ENCODE data around the gene CYP4F8.

The CYP4F8 gene

GRCh38 chr19:15666883-15667282 is 51.9 kb downstream of the CYP4F8 start:
- Histone ChIP-seq H3K27me3 (ENCODE audit: low read depth, low read length) (peaks cover 14% of the 10 kb centered on the region; the same call in 1 of the 2 replicates), H3K4me1 (ENCODE audit: low read length) (no peaks in the 10 kb centered on the region), H3K9ac (ENCODE audit: low read length) (no peak overlapping the region), H3K36me3 (replicated peaks; ENCODE audit: low read depth, low read length) (no peaks in the 10 kb centered on the region), H3K79me2 (ENCODE audit: low read length) (no peaks in the 10 kb centered on the region), H3K4me2 (ENCODE audit: low read length) (no peak overlapping the region), H3K4me3 (ENCODE audit: low read length) (no peak overlapping the region), H3K27ac (ENCODE audit: low read length) (no peak overlapping the region), H4K20me1 (ENCODE audit: insufficient read depth, low read length) (no peaks in the 10 kb centered on the region), H3K9me3 (ENCODE audit: insufficient read depth, low read length) (no peaks in the 10 kb centered on the region), H2AFZ (ENCODE audit: low read depth, low read length) (no peak overlapping the region)
- TF ChIP-seq CTCF (IDR thresholded peaks at IDR 0.05; ENCODE audit: low read depth, low read length) (no peak), EZH2phosphoT487 (IDR thresholded peaks at IDR 0.05; ENCODE audit: low read depth) (no peak)

- Histone ChIP-seq H3K9me3 (ENCODE audit: insufficient read depth, low read length) (no peaks in the 10 kb centered on the region), H3K4me3 (ENCODE audit: low read length) (no peak overlapping the region), H3K4me1 (ENCODE audit: low read length) (no peaks in the 10 kb centered on the region), H3K27ac (ENCODE audit: low read length) (no peak overlapping the region), H3K27me3 (ENCODE audit: low read depth, low read length) (peaks cover 12% of the 10 kb centered on the region; the same call in 1 of the 2 replicates), H3K79me2 (ENCODE audit: low read length) (no peaks in the 10 kb centered on the region), H2AFZ (ENCODE audit: low read depth, low read length) (no peak overlapping the region), H4K20me1 (ENCODE audit: insufficient read depth, low read length) (no peaks in the 10 kb centered on the region), H3K36me3 (replicated peaks; ENCODE audit: low read depth, low read length) (no peaks in the 10 kb centered on the region), H3K9ac (ENCODE audit: low read length) (no peak overlapping the region), H3K4me2 (ENCODE audit: low read length) (no peak overlapping the region)
- TF ChIP-seq EZH2phosphoT487 (IDR thresholded peaks at IDR 0.05; ENCODE audit: low read depth) (no peak), CTCF (IDR thresholded peaks at IDR 0.05; ENCODE audit: low read depth, low read length) (no peak)
These were observed 54.4 kb downstream of the CYP4F8 start for GRCh38 chr19:15669440-15669839.

- Histone ChIP-seq H3K9me3 (ENCODE audit: insufficient read depth, low read length) (no peaks in the 10 kb centered on the region), H2AFZ (ENCODE audit: low read depth, low read length) (no peak overlapping the region)
These were observed 54.9 kb downstream of the CYP4F8 start for GRCh38 chr19:15669891-15670290.

GRCh38 chr19:15671237-15671821 is 56.3 kb downstream of the CYP4F8 start:
- H3K4me2 ChIP-seq (ENCODE audit: low read length), result no peak overlapping the region
- TF ChIP-seq EZH2phosphoT487 (IDR thresholded peaks at IDR 0.05; ENCODE audit: low read depth) (no peak), CTCF (IDR thresholded peaks at IDR 0.05; ENCODE audit: low read depth, low read length) (no peak)
- no peaks in the 10 kb centered on the region for H3K36me3 ChIP-seq (replicated peaks; ENCODE audit: low read depth, low read length)
- no peaks in the 10 kb centered on the region for H3K4me1 ChIP-seq (ENCODE audit: low read length)
- H3K9ac ChIP-seq (ENCODE audit: low read length), result no peak overlapping the region
- H3K9me3 ChIP-seq (ENCODE audit: insufficient read depth, low read length), result no peaks in the 10 kb centered on the region
- no peak overlapping the region for H3K4me3 ChIP-seq (ENCODE audit: low read length)
- H4K20me1 ChIP-seq (ENCODE audit: insufficient read depth, low read length), result no peaks in the 10 kb centered on the region
- H3K27ac ChIP-seq (ENCODE audit: low read length), result no peak overlapping the region
- H2AFZ ChIP-seq (ENCODE audit: low read depth, low read length), result no peak overlapping the region
- H3K79me2 ChIP-seq (ENCODE audit: low read length), result no peaks in the 10 kb centered on the region
- H3K27me3 ChIP-seq (ENCODE audit: low read depth, low read length), result no peaks in the 10 kb centered on the region

More at GRCh38 chr19:15669891-15670290, 54.9 kb downstream of the CYP4F8 start:
- no peaks in the 10 kb centered on the region for H3K4me1 ChIP-seq (ENCODE audit: low read length)
- no peak for TF ChIP-seq EZH2phosphoT487 (IDR thresholded peaks at IDR 0.05; ENCODE audit: low read depth)
- TF ChIP-seq CTCF (IDR thresholded peaks at IDR 0.05; ENCODE audit: low read depth, low read length), result no peak
- H3K36me3 ChIP-seq (replicated peaks; ENCODE audit: low read depth, low read length), result no peaks in the 10 kb centered on the region
- no peak overlapping the region for H3K9ac ChIP-seq (ENCODE audit: low read length)
- no peaks in the 10 kb centered on the region for H4K20me1 ChIP-seq (ENCODE audit: insufficient read depth, low read length)
- no peak overlapping the region for H3K4me3 ChIP-seq (ENCODE audit: low read length)
- no peak overlapping the region for H3K27ac ChIP-seq (ENCODE audit: low read length)
- H3K27me3 ChIP-seq (ENCODE audit: low read depth, low read length), result peaks cover 11% of the 10 kb centered on the region; the same call in 1 of the 2 replicates
- H3K79me2 ChIP-seq (ENCODE audit: low read length), result no peaks in the 10 kb centered on the region
- H3K4me2 ChIP-seq (ENCODE audit: low read length), result no peak overlapping the region

All from OCI-LY3 (cell line).